Stimulated activated CD4-positive, alpha-beta T cell treated with anti-CD3 and anti-CD28 coated beads, Interleukin-4, amount 100 ng/mL, for 24 hours (primary cell): ENCODE results near the gene PLA2G15.
"Not testable (repeated sequence)": the region's sequence is repeated elsewhere in the genome, so short reads cannot be mapped to it uniquely, and the experiment has no call there.

Source experiments
- DNase-seq: peaks from one replicate; pipeline ENCODE4 v3.0.0-alpha.2; 2020

The PLA2G15 gene

GRCh38 chr16:68281368-68282063, 36.3 kb downstream of the PLA2G15 start:
- DNase-seq: no peak

- no peak for DNase-seq
These were observed 36.9 kb downstream of the PLA2G15 start for GRCh38 chr16:68282064-68282452.

GRCh38 chr16:68283346-68283745, 38.2 kb downstream of the PLA2G15 start:
- no peak for DNase-seq

DNA sequence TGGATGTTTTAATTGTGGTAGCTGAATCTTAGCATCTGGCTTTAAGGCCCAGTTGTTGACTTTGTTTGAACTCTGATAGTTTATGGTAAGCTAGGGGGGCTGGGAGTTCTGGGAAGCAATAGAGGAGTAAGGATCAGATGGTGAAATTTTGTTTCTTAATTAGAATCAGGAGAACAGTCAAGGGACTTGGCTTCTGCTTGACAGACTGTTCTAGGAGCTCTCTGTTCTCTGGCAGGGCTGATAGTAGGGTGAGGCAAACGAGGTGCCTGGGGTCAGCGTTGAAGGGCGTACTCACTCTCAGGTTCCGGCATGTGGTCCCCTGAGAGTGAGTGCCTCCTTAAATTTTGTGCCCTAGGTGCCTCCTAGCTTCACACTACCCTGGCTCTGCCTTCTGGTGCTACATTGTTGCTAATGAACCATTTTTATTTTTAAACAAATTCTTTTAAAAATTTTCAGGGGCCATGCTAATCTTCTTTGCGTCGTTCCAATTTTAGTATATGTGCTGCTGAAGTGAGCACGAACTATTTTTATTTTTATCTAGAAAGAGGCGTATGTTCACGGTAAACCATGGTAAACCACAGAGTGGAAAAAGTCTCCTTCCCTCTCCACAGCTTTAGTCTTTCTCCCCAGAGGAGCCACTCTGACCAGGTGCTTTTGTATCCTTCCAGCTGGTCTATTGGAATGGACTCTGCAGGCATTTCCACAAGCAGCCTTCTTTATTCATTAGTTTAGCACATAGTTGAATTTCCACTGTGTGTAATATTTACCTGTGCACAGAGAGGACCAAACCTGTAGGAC, 38.8 kb downstream of the PLA2G15 start:
- no peak for DNase-seq

DNA sequence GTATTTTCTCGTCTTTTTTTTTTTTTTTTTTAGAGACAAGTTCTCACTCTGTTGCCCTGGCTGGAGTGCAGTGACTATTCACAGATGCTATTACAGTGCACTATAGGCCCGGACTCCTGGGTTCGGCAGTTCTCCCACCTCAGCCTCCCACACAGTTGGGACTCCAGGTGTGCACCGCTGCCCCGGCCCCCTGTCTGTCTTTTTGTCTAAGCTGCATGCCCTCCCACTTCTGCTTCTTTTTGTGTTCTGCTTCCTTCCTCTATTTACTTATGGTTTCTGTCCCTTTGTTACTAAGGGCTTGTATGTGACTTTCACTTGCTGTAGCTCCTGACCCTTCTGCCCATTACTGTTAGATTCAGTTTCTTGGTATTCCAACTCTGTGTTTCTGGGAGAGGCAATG, 39.7 kb downstream of the PLA2G15 start:
- no peak for DNase-seq

- no peak for DNase-seq
These were observed 40.5 kb downstream of the PLA2G15 start for GRCh38 chr16:68285683-68286082.

DNA sequence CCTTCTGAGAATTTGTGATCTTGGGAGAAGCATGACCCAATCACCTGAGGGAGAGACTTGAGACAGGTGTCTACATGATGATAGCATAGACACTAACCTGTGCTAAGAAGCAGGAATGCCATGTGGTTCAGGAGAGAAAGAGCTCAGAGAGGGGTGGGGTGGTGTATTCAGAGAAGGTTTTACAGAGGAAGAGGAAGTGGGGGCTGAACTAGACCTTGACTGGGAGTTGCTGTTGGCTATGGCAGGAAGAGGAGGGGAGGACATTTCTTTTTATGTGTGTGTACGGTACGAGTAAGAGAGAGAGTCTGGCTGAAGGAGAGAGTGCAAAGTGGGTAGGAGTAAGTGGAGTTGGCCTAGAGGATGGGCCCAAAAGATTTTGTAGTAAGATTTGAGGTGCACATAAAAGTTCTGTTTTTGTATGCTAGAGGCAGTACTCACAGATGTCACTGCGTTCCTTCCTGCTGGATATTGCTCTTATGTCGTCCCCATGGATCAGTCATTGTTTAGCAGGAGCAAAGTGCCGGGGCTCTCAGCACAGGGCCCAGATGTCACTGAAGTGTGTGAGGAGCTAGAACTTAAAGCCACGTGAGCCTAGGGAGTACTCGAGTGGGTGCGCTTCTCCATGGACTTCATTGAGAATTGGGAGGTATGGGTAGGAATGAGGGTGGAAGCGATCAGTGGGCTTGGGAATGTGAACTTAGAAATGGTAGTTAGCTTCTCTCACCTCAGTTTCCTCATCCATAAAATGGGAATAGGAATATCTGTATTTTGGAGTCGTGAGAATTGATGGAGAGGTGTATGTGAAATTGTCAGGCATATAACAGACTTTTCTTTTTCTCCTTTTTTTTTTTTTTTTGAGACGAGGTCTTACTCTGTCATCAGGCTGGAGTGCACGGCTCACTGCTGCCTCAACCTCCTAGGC, 41.2 kb downstream of the PLA2G15 start:
- no peak for DNase-seq

GRCh38 chr16:68287276-68288251, 42.4 kb downstream of the PLA2G15 start:
- no peak for DNase-seq

DNA sequence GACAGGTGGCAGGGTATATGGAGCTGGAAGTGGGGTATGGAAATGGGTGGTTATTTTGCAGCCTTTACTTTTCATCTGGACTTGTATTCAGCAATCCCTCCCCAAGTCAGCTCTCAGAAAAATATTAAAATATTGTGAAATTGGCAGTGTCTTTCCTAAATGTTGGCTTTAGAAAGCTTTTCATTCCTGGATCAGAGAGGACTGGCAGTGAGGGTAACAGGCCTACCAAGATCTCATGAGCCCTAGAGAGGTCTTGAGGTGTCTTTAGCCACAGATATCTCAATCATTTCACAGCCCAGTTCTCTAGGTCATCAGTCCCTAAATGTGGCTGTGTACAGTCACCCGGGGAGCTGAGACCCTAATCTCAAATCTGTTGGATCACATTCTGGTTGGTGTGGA, 43.1 kb downstream of the PLA2G15 start:
- no peak for DNase-seq

DNA sequence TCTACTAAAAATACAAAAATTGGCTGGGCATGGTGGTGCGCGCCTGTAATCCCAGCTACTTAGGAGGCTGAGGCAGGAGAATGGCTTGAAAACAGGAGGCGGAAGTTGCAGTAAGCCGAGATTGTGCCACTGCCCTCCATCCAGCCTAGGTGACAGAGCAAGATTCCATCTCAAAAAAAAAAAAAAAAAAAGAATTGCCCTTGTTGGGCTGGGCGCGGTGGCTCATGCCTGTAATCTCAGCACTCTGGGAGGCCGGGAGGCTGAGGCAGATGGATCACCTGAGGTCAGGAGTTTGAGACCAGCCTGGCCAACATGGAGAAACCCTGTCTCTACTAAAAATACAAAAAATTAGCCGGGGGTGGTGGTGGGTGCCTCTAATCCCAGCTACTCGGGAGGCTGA, 43.6 kb downstream of the PLA2G15 start:
- not testable (repeated sequence) for DNase-seq

DNA sequence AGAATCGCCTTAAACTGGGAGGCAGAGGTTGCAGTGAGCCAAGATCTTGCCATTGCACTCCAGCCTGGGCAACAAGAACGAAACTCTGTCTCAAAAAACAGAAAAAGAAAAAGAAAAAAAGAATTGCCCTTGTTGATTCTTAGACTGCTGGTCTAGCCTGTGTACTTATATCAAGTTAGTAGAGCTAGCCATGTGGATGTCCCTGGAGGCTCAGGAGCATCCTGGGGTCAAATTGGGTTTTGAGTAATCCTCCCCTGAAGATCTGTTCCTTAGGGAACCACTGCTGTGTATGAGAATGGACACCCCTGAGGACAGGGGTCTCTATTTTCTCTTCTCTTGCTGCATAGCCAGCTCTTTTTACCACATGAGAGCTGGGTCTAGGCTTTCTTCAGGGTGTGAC, 44.0 kb downstream of the PLA2G15 start:
- DNase-seq: no peak

GRCh38 chr16:68289621-68290329, 44.6 kb downstream of the PLA2G15 start:
- peak; percentile 54 for DNase-seq

DNA sequence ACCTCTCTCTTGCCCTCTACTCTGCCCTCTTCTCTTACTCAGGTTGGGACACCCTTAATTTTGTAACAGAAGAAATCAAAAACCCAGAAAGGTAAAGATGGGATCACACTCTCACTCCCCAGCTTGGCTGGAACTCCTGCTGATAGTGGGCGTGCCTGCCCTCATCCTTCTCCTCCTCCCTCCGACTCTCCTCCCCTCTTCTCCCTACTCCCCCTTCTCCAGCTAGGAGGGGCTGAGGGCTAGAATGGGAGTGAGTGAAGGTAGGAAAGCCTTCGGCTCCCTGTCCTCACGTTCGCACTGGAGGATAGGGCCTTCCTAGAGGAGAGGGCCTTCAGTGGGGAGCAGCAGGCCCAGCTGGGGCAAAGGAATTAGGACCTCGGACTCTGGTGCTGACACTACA, 45.3 kb downstream of the PLA2G15 start:
- DNase-seq: no peak

DNA sequence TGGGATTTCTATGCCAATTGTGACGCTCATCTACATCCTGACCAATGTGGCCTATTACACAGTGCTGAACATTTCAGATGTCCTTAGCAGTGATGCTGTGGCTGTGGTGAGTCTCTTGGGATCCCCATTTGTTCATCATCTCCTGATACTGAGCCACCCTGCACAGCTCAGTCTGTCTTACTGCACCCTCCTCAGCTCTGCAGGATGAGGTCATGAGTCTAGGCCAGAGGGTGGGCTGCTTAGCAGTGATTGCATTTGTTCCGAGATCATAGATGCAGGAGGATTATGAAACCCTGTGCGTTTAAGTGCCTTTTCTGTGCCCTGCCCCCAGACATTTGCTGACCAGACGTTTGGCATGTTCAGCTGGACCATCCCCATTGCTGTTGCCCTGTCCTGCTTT, 46.1 kb downstream of the PLA2G15 start:
- DNase-seq: no peak

GRCh38 chr16:68292425-68292824, 47.3 kb downstream of the PLA2G15 start:
- DNase-seq: no peak

DNA sequence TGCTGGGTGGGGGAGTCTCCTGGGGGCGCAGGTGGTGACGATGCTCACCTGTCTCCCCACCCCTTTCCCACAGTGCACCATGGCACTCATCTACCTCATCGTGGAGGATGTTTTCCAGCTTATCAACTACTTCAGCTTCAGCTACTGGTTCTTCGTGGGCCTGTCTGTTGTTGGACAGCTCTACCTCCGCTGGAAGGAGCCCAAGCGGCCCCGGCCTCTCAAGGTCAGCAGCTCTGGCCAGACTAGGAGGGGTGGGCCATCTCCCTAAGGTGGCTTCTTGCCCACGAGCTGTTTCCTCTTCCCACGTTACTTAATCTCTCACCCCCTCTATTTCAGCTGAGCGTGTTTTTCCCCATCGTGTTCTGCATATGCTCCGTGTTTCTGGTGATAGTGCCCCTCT, 51.1 kb downstream of the PLA2G15 start:
- no peak for DNase-seq

DNA sequence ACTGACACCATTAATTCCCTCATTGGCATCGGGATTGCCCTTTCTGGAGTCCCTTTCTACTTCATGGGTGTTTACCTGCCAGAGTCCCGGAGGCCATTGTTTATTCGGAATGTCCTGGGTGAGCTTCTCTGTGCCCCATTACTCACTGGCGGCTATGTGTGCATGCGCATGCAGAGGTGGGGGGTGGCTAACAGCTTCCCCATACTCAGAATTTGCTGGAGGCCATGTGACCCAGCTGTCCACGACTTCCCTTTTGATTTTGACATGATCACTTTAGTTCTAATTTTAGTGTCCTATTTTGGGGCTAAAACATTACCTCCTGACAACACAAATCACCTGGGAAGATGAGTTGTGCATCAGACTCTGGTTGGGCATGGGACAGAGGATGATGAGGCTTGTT, 51.5 kb downstream of the PLA2G15 start:
- DNase-seq: no peak

- no peak for DNase-seq
These were observed 52.7 kb downstream of the PLA2G15 start for GRCh38 chr16:68297908-68298307.

DNA sequence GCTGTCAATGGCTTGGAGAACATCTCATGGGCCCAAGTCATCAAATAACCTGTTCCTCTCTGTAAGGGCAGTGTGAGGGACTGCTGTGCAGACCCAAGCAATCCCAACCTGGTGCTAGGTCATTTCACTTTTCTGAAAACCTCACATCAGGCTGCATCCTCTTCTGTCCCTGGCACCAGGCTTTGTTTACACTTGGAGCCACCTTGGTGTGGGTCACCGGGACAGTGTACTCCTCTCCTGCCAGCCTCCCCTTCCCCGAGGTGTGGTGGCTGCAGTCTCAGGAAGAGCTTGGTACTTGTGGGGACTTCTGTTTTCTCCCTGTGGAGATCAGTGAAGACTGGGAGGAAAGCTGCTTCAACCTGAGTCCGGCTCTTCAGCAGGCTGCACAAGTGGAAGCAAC, 53.1 kb downstream of the PLA2G15 start:
- DNase-seq: no peak

DNA sequence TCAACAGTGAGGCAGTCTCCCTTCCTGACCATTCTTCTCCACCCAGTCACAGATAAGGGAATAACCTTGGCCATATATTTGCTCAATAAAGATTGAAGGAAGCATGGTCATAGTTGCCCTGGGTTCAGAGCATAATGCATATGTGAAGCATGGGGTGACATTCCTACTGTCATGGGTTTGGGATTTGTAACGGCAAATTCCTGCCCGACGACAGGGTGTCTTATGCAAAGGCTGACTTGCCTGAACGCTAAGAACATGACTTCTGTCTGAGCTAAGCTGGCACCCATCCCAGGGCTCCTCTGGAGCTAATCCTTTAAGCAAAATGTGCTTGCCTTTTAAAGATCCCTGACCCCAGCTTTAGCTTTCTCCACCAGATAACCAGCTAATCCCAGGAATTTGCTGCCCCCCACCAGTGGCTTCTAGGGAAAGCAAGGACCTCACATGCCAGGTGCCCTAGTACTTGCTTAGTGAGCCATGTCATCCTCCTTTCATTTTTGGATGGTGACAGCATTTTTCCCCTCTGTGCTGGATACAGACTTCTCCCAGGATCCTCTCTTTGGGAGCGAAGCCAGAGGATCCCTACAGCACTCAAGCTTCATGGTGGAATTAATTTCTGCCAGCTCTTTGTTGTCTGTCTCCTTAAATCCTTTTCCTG, 53.9 kb downstream of the PLA2G15 start:
- DNase-seq: no peak
